ENCODE results near the gene SIK1.
"Not testable (repeated sequence)": the region's sequence is repeated elsewhere in the genome, so short reads cannot be mapped to it uniquely, and the experiment has no call there.

DNA sequence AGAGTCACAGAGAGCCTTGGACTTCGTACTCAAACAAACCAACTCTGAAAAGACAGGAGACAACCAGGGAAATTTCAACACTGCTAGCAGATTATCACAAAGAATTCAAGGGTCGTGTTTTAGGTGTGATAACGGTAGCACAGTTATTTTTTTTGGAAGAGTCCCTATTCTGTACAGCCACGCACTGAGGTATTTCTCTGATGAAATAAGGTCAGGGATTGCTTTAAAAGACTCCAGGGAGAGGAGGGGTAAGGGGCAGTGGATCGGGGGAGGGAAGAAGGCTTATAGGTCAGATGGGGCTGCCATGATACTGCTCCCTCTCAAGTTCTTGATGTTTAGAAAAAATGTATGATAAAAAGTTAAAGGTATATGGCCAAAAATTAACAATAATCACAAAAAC lies 38.2 kb upstream of the SIK1 start:
- TF ChIP-seq, protein P1, sequence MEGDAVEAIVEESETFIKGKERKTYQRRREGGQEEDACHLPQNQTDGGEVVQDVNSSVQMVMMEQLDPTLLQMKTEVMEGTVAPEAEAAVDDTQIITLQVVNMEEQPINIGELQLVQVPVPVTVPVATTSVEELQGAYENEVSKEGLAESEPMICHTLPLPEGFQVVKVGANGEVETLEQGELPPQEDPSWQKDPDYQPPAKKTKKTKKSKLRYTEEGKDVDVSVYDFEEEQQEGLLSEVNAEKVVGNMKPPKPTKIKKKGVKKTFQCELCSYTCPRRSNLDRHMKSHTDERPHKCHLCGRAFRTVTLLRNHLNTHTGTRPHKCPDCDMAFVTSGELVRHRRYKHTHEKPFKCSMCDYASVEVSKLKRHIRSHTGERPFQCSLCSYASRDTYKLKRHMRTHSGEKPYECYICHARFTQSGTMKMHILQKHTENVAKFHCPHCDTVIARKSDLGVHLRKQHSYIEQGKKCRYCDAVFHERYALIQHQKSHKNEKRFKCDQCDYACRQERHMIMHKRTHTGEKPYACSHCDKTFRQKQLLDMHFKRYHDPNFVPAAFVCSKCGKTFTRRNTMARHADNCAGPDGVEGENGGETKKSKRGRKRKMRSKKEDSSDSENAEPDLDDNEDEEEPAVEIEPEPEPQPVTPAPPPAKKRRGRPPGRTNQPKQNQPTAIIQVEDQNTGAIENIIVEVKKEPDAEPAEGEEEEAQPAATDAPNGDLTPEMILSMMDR (IDR thresholded peaks at IDR 0.05), result not testable (repeated sequence)
- not testable (repeated sequence) for TF ChIP-seq EZH2phosphoT487 (IDR thresholded peaks at IDR 0.05)

Data from neural progenitor cell (in vitro differentiated cells).